ENCODE results near the gene OVCH1. TPM values are rescaled to one million over a fixed set of nuclear protein-coding genes. Genes with fewer than 3 reads are reported as not detected.

The OVCH1 gene
- total and polyA plus RNA-seq, 7 donors: 0.04 to 0.54 (median 0.18) TPM

DNA sequence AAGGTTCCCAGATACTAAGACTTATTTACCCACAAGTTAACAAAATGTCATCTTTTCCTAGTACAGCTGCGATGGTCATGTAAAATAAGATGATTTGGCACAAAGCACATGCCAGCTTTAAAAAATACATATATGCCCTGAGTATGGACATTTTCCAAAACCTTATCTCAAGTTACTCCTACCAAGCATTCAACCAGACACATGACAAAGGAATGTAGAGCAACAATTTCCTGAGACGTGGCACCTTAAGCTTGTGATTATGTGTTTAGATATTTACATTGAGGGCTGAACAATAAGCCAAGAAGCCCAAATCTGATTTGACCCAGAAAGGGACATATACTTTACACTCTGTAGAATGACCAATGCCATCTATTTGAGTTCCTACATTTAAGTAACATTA lies 24.5 kb upstream of the OVCH1 start:
- Histone ChIP-seq H3K27me3 (ENCODE audit: insufficient read depth in 3 of 3, low read length in 2 of 3) (no peaks in the 10 kb centered on the region), H3K4me1 (peaks cover 13% of the 10 kb centered on the region), H3K27ac (peak overlapping the region; percentile 14), H3K9me3 (no peaks in the 10 kb centered on the region), H3K4me3 (no peak overlapping the region), H3K36me3 (ENCODE audit: insufficient read depth in 1 of 2, low read depth in 1 of 2) (peaks cover 2 to 26% of the 10 kb centered on the region in 2 donors)
- ATAC-seq (no peak), DNase-seq (no peak)
- 26 to 43% (median 32%) methylated on average over 2 of the region's 2 CpGs for WGBS, 3 donors
- TF ChIP-seq, protein P1, sequence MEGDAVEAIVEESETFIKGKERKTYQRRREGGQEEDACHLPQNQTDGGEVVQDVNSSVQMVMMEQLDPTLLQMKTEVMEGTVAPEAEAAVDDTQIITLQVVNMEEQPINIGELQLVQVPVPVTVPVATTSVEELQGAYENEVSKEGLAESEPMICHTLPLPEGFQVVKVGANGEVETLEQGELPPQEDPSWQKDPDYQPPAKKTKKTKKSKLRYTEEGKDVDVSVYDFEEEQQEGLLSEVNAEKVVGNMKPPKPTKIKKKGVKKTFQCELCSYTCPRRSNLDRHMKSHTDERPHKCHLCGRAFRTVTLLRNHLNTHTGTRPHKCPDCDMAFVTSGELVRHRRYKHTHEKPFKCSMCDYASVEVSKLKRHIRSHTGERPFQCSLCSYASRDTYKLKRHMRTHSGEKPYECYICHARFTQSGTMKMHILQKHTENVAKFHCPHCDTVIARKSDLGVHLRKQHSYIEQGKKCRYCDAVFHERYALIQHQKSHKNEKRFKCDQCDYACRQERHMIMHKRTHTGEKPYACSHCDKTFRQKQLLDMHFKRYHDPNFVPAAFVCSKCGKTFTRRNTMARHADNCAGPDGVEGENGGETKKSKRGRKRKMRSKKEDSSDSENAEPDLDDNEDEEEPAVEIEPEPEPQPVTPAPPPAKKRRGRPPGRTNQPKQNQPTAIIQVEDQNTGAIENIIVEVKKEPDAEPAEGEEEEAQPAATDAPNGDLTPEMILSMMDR (IDR thresholded peaks at IDR 0.05): no peak
- intact Hi-C loops (cut with DNase I): loop anchor here (2.0 to 10.0 kb wide), 2 partner anchors 363 to 761 kb away; no protein-coding TSS in a partner anchor

DNA sequence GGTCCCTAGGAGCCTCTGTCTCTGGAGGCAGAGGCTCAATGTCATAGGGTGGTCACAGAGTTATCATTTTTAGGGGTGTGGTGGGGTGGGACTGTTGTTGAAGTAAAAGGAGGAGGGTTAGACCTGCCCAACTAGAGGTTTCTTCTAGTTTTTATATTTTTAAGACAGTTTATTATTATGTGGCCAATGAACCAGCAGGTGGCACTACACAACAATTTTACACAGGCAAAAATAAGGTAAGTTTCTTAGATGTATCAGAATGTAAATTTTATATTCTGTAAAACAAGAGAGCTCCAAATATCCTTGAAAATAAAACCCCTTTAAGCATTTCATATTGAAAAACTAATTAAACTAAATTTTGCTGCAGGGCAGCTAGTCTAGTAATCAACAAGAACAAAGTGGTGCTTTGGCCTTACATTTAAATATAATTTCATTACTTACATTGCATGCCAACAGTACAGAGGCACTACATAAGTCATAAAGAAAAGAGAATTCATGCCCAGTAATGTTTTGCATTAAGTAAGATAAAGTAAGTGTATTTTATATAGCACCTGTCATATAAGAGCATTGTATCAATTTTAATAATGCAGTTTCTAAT lies 22.2 kb upstream of the OVCH1 start:
- Histone ChIP-seq H3K4me1 (peaks cover 13% of the 10 kb centered on the region), H3K27me3 (ENCODE audit: insufficient read depth in 3 of 3, low read length in 2 of 3) (no peaks in the 10 kb centered on the region), H3K4me3 (no peak overlapping the region), H3K36me3 (ENCODE audit: insufficient read depth in 1 of 2, low read depth in 1 of 2) (peaks cover 2 to 49% of the 10 kb centered on the region in 2 donors), H3K27ac (no peak overlapping the region), H3K9me3 (no peaks in the 10 kb centered on the region)
- intact Hi-C loops (cut with DNase I): loop anchor here (2.0 to 10.0 kb wide), 2 partner anchors 365 to 763 kb away; no protein-coding TSS in a partner anchor
- TF ChIP-seq, protein P1 (IDR thresholded peaks at IDR 0.05): peak; percentile 70
- DNase-seq: no peak
- peak in 1 of 4 donors; percentile 55 for ATAC-seq

DNA sequence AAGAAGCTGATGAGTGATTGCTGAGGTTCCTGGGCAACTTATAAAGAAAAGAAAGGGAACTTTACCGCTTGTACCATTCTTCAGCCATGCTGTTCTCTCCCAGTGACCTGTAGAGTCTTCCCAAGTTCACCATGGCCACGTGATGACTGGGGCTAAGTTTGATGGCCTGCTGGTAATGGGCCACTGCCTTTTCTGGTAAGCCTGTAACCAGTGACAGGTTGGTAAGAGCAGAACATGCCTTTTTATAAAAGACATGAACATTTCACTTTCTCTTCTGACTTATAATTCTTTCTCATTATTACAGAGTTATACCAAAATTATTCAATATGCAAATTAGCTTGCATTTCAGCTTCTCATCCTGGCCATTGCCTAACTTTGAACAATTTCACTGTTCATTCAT lies 20.9 kb upstream of the OVCH1 start:
- Histone ChIP-seq H3K36me3 (ENCODE audit: insufficient read depth in 1 of 2, low read depth in 1 of 2) (peaks cover 2 to 62% of the 10 kb centered on the region in 2 donors), H3K4me1 (peaks cover 13% of the 10 kb centered on the region), H3K9me3 (no peaks in the 10 kb centered on the region), H3K27ac (no peak overlapping the region), H3K27me3 (ENCODE audit: insufficient read depth in 3 of 3, low read length in 2 of 3) (no peaks in the 10 kb centered on the region), H3K4me3 (no peak overlapping the region)
- TF ChIP-seq, protein P1 (IDR thresholded peaks at IDR 0.05): no peak
- DNase-seq (no peak), ATAC-seq (no peak)
- intact Hi-C loops (cut with DNase I): no loop called here
- 84 to 96% (median 89%) methylated on average over 2 of the region's 2 CpGs for WGBS, 3 donors

DNA sequence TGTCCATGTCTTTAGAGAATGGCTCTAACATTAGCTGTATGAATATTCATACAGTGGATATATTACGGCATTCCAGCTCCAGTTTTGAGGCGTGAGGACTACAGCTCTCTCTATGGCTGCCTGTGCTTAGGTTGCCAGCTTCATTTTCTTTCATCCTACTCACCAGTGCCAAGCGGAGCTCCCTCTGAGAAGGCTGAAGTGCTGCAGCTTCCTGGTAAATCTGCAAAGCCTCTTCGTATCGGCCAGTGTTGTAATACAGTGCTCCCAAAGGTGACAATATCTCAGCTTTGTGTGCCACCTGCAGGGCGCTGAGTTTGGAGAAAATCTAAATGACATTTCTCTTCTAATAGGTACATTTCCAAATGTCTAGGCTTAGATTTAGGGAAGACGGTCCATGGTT lies 19.8 kb upstream of the OVCH1 start:
- Histone ChIP-seq H3K9me3 (no peaks in the 10 kb centered on the region), H3K27me3 (ENCODE audit: insufficient read depth in 3 of 3, low read length in 2 of 3) (no peaks in the 10 kb centered on the region), H3K4me1 (peaks cover 7% of the 10 kb centered on the region), H3K36me3 (ENCODE audit: insufficient read depth in 1 of 2, low read depth in 1 of 2) (peaks cover 2 to 73% of the 10 kb centered on the region in 2 donors), H3K27ac (no peak overlapping the region), H3K4me3 (no peak overlapping the region)
- TF ChIP-seq, protein P1 (IDR thresholded peaks at IDR 0.05): no peak
- no peak for DNase-seq
- intact Hi-C loops (cut with DNase I): no loop called here
- WGBS, 3 donors: 91 to 95% (median 95%) methylated on average over 7 of the region's 7 CpGs
- no peak for ATAC-seq

DNA sequence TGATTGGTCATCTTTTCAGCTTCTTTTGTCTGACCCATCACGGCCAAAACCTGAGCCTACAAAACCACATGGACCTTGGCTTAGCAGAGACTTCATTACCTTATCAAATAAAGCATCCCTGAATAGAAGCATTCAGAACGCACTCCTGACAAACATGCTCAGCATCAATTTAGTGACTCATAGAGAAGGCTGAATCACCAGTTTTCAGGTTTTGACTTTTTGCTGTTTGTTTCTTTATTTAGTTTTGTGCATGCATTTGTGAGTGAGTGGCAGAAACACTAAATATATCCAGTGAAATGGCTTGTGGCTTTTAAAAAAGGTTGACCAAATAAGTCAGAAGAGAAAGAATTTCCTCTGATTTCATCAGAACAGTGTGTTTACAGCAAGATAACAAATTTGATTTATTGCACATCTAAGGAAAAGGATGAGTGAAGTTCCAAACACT lies 19.0 kb upstream of the OVCH1 start:
- Histone ChIP-seq H3K36me3 (ENCODE audit: insufficient read depth in 1 of 2, low read depth in 1 of 2) (peaks cover 2 to 81% of the 10 kb centered on the region in 2 donors), H3K9me3 (no peaks in the 10 kb centered on the region), H3K27ac (no peak overlapping the region), H3K27me3 (ENCODE audit: insufficient read depth in 3 of 3, low read length in 2 of 3) (no peaks in the 10 kb centered on the region), H3K4me1 (no peaks in the 10 kb centered on the region), H3K4me3 (no peak overlapping the region)
- WGBS, 3 donors: 87 to 90% (median 88%) methylated on average over 2 of the region's 2 CpGs
- ATAC-seq: no peak
- TF ChIP-seq, protein P1 (IDR thresholded peaks at IDR 0.05): no peak
- no peak for DNase-seq
- intact Hi-C loops (cut with DNase I): no loop called here
